Measurements from ENCODE around the gene AOPEP. TPM values are rescaled to one million over a fixed set of nuclear protein-coding genes. Genes with fewer than 3 reads are reported as not detected.

The AOPEP gene
- total RNA-seq, 1 donor from 2014 or later: 92.3 TPM

DNA sequence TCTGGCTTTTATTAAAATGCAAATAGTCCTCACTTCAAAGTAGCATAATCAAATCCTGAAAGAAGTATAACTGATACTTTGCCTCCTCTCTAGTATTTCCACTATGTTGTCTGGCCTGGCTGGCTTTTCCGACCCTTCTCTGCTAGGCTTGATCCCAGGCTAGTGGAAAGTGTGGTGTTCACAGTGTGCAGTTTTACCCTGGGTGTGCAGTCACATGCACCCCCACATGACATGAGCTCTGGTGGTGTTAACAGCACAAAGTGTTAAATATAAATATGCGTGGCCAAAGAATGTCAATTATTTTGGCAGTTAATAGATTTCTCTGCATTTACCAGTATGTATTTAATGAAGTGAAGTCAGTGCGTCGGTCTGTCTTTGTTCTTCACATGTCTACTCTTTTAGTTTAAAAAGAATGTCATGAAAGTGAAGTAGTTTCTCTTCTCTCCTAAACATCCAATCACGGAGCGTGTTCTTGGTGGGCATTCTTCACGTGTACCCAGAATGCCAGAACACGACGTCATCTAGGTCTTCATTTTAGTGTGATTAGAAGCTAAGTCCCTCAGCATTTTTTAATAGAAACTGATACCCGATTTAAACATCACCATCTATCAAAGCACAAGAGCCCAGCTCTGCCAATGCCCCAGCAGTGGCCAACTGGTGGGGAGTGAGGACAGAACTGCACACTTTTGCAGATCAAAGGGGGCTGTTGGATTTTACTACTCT is 304.6 kb downstream of the AOPEP start:
- H3K4me1 Mint-ChIP-seq (ENCODE audit: low read depth): peaks cover 77% of the 10 kb centered on the region
- H3K27ac Mint-ChIP-seq (ENCODE audit: unreplicated experiment): peak overlapping the region; percentile 84
- TF ChIP-seq, protein P1, sequence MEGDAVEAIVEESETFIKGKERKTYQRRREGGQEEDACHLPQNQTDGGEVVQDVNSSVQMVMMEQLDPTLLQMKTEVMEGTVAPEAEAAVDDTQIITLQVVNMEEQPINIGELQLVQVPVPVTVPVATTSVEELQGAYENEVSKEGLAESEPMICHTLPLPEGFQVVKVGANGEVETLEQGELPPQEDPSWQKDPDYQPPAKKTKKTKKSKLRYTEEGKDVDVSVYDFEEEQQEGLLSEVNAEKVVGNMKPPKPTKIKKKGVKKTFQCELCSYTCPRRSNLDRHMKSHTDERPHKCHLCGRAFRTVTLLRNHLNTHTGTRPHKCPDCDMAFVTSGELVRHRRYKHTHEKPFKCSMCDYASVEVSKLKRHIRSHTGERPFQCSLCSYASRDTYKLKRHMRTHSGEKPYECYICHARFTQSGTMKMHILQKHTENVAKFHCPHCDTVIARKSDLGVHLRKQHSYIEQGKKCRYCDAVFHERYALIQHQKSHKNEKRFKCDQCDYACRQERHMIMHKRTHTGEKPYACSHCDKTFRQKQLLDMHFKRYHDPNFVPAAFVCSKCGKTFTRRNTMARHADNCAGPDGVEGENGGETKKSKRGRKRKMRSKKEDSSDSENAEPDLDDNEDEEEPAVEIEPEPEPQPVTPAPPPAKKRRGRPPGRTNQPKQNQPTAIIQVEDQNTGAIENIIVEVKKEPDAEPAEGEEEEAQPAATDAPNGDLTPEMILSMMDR (IDR thresholded peaks at IDR 0.05): no peak
- DNase-seq (ENCODE audit: low spot score): no peak
- H3K36me3 Mint-ChIP-seq (ENCODE audit: low read depth): peaks cover 22% of the 10 kb centered on the region
- H3K4me3 Mint-ChIP-seq (ENCODE audit: unreplicated experiment): no peak overlapping the region
- H3K27me3 Mint-ChIP-seq (ENCODE audit: low read depth): no peaks in the 10 kb centered on the region
- no peaks in the 10 kb centered on the region for H3K9me3 Mint-ChIP-seq (ENCODE audit: low read depth)

DNA sequence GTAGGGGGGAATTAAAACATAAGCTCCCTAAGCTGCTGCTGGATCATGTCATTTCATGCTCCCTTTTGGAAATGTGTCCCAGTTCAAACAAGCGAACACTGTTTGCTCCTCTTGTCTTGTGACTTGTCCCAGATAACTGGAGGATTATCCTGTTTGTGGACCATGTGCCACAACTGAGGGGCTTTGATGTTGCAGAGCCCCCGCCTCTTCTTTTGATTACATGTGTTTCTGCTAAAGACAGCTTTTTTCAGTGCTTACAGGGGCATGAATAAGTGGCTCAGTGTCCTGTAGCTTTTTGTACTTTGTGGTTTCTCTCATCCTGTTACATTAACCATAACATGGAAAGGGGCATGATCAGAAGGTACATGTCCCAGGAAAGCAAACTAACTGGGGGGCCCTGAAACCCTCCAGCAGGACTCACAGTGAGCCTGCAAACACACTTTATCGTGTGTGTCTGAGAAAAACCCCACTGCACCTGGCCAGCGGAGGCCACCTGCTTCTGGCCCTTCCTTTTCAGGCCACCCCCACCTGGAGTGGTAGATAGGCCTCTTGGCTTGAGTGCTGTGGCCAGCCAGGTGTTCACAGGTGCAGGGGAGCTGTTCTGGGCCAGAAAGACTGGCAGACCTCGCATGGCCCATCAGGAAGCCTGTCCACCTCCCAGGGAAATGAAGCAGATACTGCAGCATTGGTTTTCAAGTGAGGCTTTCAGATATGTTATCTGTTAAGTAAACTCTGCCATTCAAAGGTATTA is 305.4 kb downstream of the AOPEP start:
- H3K4me1 Mint-ChIP-seq (ENCODE audit: low read depth): peaks cover 77% of the 10 kb centered on the region
- peak overlapping the region; percentile 84 for H3K27ac Mint-ChIP-seq (ENCODE audit: unreplicated experiment)
- H3K27me3 Mint-ChIP-seq (ENCODE audit: low read depth): no peaks in the 10 kb centered on the region
- H3K9me3 Mint-ChIP-seq (ENCODE audit: low read depth): no peaks in the 10 kb centered on the region
- H3K4me3 Mint-ChIP-seq (ENCODE audit: unreplicated experiment): no peak overlapping the region
- peaks cover 25% of the 10 kb centered on the region for H3K36me3 Mint-ChIP-seq (ENCODE audit: low read depth)
- DNase-seq (ENCODE audit: low spot score): no peak
- TF ChIP-seq, protein P1 (IDR thresholded peaks at IDR 0.05): no peak

DNA sequence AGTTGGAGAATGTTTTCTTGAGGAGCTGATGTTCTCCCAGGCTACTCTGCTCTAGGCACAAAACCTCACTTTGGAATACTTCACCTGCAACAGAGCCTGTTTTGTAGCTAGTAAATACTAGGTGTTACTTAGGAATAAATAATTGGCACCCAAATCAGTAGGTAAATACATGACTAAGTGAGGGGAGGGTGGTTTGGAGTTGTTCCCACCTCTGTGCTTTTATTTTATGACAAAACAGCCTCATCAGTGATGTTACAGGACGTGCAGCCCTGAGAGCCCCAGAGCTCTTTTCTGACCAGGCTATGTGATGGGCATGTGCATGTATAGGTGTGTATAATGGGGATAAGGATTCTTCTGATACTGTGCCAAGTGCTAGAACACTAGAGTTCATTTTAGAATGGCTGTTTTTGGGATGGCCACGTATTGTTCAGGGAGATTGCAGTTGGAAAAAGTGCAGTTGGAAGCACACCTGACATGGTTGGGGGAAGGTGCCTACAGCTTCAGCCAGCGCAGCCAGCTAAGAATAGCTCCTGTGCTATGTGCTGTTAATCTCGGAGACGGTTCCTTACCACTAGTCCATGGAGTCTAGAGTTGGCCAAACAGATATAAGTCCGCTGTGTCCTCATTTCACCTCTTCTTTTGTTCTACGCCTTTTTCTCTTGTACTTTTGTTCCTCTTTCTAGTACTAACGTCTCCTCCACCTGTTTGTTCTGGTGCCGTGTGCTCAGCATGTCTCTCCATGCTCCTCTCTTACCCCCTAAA is 306.3 kb downstream of the AOPEP start:
- Mint-ChIP-seq H3K27me3 (ENCODE audit: low read depth) (no peaks in the 10 kb centered on the region), H3K9me3 (ENCODE audit: low read depth) (no peaks in the 10 kb centered on the region), H3K4me1 (ENCODE audit: low read depth) (peaks cover 77% of the 10 kb centered on the region), H3K4me3 (ENCODE audit: unreplicated experiment) (peak overlapping the region; percentile 13), H3K27ac (ENCODE audit: unreplicated experiment) (peak overlapping the region; percentile 71), H3K36me3 (ENCODE audit: low read depth) (peaks cover 26% of the 10 kb centered on the region)
- TF ChIP-seq, protein P1 (IDR thresholded peaks at IDR 0.05): no peak
- DNase-seq (ENCODE audit: low spot score): no peak

DNA sequence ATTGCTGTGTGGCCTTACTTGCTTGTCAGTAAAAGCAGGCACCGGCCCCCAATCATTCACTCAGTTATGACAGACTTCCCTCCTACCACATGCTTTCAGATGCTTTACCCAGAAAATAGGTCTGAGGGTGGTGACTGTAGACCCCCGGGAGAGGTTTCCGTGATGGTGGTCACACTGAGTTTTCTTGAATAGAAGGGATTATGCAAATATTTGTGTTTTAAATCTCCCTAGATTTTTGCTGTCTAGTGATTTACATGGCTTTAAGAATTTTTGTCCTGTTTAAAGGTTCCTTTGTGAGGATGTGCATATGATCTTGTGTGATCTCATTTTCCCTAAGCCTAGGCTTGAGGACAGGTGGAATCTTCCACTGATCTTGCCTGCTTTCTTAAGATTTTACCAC is 309.3 kb downstream of the AOPEP start:
- Mint-ChIP-seq H3K4me1 (ENCODE audit: low read depth) (peaks cover 71% of the 10 kb centered on the region), H3K36me3 (ENCODE audit: low read depth) (peaks cover 22% of the 10 kb centered on the region), H3K9me3 (ENCODE audit: low read depth) (no peaks in the 10 kb centered on the region), H3K27me3 (ENCODE audit: low read depth) (no peaks in the 10 kb centered on the region), H3K4me3 (ENCODE audit: unreplicated experiment) (no peak overlapping the region), H3K27ac (ENCODE audit: unreplicated experiment) (peak overlapping the region; percentile 27)
- no peak for DNase-seq (ENCODE audit: low spot score)
- TF ChIP-seq, protein P1 (IDR thresholded peaks at IDR 0.05): no peak

DNA sequence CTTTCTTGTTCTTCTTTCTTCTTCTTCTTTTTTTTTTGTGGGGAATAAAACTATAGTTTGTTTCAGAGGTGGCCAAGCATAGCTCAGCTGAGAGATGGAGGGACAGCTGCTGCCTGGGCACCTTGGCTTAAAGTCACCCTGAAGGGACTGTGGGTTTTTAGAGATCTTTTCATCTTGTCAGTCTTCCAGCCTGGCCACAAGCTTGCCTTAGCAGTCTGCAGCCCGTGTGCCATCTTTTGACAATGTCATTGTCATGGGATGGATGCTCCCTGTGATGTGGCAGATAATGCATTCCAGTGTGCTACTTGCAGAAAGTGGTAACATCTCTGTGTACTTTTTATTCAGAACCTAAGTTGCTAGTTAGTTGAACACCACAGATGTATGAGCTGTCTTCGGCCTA is 310.2 kb downstream of the AOPEP start:
- Mint-ChIP-seq H3K9me3 (ENCODE audit: low read depth) (no peaks in the 10 kb centered on the region), H3K4me3 (ENCODE audit: unreplicated experiment) (no peak overlapping the region), H3K27me3 (ENCODE audit: low read depth) (no peaks in the 10 kb centered on the region), H3K4me1 (ENCODE audit: low read depth) (peaks cover 69% of the 10 kb centered on the region), H3K27ac (ENCODE audit: unreplicated experiment) (peak overlapping the region; percentile 88), H3K36me3 (ENCODE audit: low read depth) (peaks cover 22% of the 10 kb centered on the region)
- TF ChIP-seq, protein P1 (IDR thresholded peaks at IDR 0.05): no peak
- no peak for DNase-seq (ENCODE audit: low spot score)
